GM18505 (cell line): ENCODE measurements around the gene CCL16.
"Not testable (repeated sequence)": the region's sequence is repeated elsewhere in the genome, so short reads cannot be mapped to it uniquely, and the experiment has no call there.

Experiments
- ATAC-seq: cut with Tn5 transposase; IDR thresholded peaks from one replicate; pipeline ENCODE4 v1.9.1; 2021; ENCODE audit not compliant: unreplicated experiment
- POLR2A ChIP-seq: IDR thresholded peaks from 4 replicates; pipeline ENCODE4 v1.6.1; 2011; ENCODE audit warnings: borderline replicate concordance; ENCODE audit not compliant: insufficient read depth, insufficient read length; ENCODE audit errors: extremely low read depth

The CCL16 gene

GRCh38 chr17:35944151-35944550 is 37.1 kb downstream of the CCL16 start:
- no peak for ATAC-seq

GRCh38 chr17:35943537-35943936 is 37.8 kb downstream of the CCL16 start, which contains the start of gene LYZL6:
Gene LYZL6, minus strand, starts transcription at chr17:35943713. Its CDS starts 4,357 bp downstream, at chr17:35939356.
- ATAC-seq = no peak
- TF ChIP-seq POLR2A = no peak

More at GRCh38 chr17:35944151-35944550, 37.1 kb downstream of the CCL16 start:
- TF ChIP-seq POLR2A = no peak

- no peak for TF ChIP-seq POLR2A
- ATAC-seq = no peak
Measured at GRCh38 chr17:35942588-35943186, 38.6 kb downstream of the CCL16 start.

GRCh38 chr17:35938492-35938891 is 42.8 kb downstream of the CCL16 start:
- ATAC-seq = not testable (repeated sequence)

GRCh38 chr17:35936063-35936462 is 45.2 kb downstream of the CCL16 start:
- TF ChIP-seq POLR2A = no peak
- ATAC-seq = no peak

GRCh38 chr17:35934760-35935159 is 46.5 kb downstream of the CCL16 start:
- no peak for TF ChIP-seq POLR2A
- ATAC-seq = no peak

GRCh38 chr17:35932586-35932985 is 48.7 kb downstream of the CCL16 start:
- no peak for ATAC-seq
- TF ChIP-seq POLR2A = no peak

GRCh38 chr17:35931794-35932425 is 49.4 kb downstream of the CCL16 start:
- no peak for ATAC-seq
- no peak for TF ChIP-seq POLR2A

GRCh38 chr17:35930211-35931065 is 50.9 kb downstream of the CCL16 start, which contains the start of gene RDM1:
Gene RDM1, minus strand, starts transcription at chr17:35930773. Its CDS starts 46 bp downstream, at chr17:35930727.
- peak; percentile 76 for ATAC-seq
- peak; percentile 69 for TF ChIP-seq POLR2A

GRCh38 chr17:35927714-35928113 is 53.6 kb downstream of the CCL16 start:
- no peak for TF ChIP-seq POLR2A

More at GRCh38 chr17:35927714-35928113, 53.6 kb downstream of the CCL16 start:
- no peak for ATAC-seq
